Regular cardiac myocyte (primary cell): ENCODE data around the gene HMX1. TPM values are rescaled to one million over a fixed set of nuclear protein-coding genes. Genes with fewer than 3 reads are reported as not detected.

Source experiments
- total RNA-seq: library from RNA; depleted of rRNA; stranded (reverse); fragments of >200 nt; gene quantifications from 2 replicates; pipeline ENCODE4 v1.2.3, GENCODE V29; 2014

The HMX1 gene
- total RNA-seq = under 0.01 TPM in 1 of 2 replicates, not detected in the other

GRCh38 chr4:8871417-8872401 is at the start of gene HMX1:
TSS of gene HMX1 (minus strand) at chr4:8871839. CDS start at chr4:8871614, 225 bp downstream.

